HG02623 (cell line): Measurements from ENCODE around the gene SLC47A2.
"Not testable (repeated sequence)": the region's sequence is repeated elsewhere in the genome, so short reads cannot be mapped to it uniquely, and the experiment has no call there.

Experiments used
- ATAC-seq: cut with Tn5 transposase; IDR thresholded peaks from one replicate; pipeline ENCODE4 v1.9.1; 2021; ENCODE audit warnings: moderate library complexity; ENCODE audit not compliant: unreplicated experiment

The SLC47A2 gene, protein sequence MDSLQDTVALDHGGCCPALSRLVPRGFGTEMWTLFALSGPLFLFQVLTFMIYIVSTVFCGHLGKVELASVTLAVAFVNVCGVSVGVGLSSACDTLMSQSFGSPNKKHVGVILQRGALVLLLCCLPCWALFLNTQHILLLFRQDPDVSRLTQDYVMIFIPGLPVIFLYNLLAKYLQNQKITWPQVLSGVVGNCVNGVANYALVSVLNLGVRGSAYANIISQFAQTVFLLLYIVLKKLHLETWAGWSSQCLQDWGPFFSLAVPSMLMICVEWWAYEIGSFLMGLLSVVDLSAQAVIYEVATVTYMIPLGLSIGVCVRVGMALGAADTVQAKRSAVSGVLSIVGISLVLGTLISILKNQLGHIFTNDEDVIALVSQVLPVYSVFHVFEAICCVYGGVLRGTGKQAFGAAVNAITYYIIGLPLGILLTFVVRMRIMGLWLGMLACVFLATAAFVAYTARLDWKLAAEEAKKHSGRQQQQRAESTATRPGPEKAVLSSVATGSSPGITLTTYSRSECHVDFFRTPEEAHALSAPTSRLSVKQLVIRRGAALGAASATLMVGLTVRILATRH

GRCh38 chr17:19716108-19717030 lies at the start of gene SLC47A2:
TSS of gene SLC47A2 (minus strand) at chr17:19716584. CDS start at chr17:19716555, 29 bp downstream.
- ATAC-seq = no peak

DNA sequence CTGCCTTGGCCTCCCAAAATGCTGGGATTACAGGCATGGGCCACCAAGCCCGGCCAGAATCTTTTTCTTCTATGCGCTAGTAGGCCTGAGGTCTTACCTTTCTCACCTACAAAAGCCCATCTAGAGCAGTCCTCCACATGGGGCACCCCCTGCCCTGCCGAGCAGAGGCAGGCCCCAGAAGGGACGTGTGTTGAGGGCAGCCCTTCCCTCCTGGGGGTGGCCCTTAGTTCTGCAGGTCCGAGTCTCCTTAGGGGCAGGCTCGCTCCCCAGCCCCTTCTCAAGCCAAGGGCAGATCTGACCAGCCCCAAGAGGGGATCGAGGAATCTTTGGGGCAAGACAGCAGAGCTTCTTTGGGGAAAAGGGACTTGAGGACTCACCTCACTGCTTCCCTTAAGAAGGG lies 49.6 kb upstream of the SLC47A2 start:
- ATAC-seq = no peak

DNA sequence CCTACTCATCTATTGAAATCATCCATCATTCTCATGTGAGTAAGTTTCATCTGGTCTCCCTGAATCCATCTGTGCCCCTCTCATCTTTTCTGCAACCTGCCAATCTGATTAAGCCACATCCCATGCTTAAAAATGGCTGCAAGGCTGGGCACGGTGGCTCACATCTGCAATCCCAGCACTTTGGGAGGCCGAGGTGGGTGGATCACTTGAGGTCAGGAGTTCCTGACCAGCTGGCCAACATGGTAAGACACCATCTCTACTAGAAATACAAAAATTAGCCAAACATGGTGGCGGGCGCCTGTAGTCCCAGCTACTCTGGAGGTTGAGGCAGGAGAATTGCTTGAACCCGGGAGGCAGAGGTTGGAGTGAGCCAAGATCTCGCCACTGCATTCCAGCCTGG lies 47.6 kb upstream of the SLC47A2 start:
- not testable (repeated sequence) for ATAC-seq

DNA sequence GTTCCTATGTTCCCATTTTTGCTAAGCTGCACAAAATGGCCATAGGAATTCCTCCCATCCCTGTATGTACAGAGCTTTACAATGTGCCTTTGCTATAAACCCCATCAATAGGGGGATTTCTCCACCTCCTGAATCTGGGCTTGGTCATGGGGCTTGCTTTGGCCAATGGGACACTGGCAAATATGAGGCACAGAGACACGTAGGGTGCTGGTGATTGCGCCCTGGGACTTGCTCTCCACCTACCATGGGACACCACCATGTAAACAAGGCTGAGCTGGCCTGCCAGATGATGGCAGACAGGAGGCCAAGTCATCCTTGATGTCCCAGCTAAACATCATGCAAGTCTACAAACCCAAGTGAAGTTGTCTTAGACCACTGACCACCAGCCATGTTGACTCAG lies 47.0 kb upstream of the SLC47A2 start:
- ATAC-seq = no peak

- no peak for ATAC-seq
These were observed 46.2 kb upstream of the SLC47A2 start for GRCh38 chr17:19762515-19762961.

- ATAC-seq = no peak
These were observed 44.4 kb upstream of the SLC47A2 start for GRCh38 chr17:19760746-19761145.

GRCh38 chr17:19759568-19760549 lies 43.5 kb upstream of the SLC47A2 start:
- no peak for ATAC-seq

- no peak for ATAC-seq
These were observed 41.3 kb upstream of the SLC47A2 start for GRCh38 chr17:19757536-19758180.

DNA sequence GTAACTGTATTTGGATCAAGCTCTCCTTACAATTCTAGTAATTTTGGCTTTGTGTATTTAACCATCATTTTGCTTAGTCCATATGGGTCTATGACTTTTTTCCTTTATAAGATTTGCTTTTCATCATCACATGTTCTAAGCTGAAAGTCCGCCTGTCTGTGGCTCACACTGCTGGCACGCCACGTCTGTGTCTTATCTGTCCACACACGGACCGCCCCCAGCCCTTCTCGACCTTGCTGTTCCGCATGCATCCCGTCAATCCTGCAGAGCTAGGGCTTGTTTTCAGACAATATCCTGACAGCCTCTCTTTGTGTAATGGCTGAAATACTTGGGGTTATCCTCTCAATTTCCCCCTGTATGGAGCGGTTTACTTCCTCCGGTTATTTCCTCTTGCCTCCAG lies 40.2 kb upstream of the SLC47A2 start:
- ATAC-seq = no peak

GRCh38 chr17:19755821-19756510 lies 39.6 kb upstream of the SLC47A2 start:
- no peak for ATAC-seq

- no peak for ATAC-seq
These were observed 39.0 kb upstream of the SLC47A2 start for GRCh38 chr17:19755392-19755791.

GRCh38 chr17:19753661-19754463 lies 37.5 kb upstream of the SLC47A2 start:
- no peak for ATAC-seq

DNA sequence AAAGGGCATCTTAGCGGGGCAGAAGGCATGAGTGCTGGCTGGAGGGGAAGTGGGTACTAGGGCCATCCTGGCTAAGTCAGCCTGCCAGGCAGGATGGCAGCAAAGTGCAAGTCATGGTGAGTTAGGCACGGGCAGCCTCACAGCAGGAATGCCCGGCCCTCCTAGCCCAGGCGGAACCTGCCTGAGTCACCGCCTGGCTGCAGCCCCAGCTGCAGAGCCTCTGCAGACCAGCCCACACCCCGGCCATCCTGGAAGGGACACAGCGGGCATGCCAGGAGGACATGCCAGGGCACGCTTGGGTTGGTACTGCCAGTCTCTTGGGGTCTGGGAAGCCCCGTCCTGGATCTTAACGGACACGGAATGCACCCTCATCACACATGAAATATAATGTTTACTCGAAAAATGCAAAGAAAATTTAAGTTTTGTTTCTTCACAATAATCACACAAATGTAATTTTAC lies 36.7 kb upstream of the SLC47A2 start:
- no peak for ATAC-seq

- ATAC-seq = no peak
These were observed 36.0 kb upstream of the SLC47A2 start for GRCh38 chr17:19752216-19753050.

DNA sequence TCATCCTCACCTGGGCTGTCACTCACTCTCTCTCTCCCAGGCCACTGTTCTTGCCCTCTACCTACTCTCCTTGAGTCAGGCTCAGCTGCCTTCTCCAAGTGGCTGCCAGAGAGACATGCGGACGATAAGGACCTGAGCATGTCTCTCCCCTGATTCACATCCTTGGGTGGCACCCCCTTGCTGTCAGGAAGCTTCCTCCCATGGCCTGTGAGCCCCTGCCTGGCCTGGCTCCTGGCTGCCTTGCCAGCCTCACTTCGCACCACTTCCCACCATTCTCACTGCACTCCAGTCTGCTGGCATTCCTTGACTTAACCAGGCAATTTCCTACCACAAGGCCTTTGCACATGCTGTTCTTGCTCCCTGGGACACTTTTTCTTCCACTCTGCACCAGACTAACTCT lies 34.5 kb upstream of the SLC47A2 start:
- no peak for ATAC-seq

DNA sequence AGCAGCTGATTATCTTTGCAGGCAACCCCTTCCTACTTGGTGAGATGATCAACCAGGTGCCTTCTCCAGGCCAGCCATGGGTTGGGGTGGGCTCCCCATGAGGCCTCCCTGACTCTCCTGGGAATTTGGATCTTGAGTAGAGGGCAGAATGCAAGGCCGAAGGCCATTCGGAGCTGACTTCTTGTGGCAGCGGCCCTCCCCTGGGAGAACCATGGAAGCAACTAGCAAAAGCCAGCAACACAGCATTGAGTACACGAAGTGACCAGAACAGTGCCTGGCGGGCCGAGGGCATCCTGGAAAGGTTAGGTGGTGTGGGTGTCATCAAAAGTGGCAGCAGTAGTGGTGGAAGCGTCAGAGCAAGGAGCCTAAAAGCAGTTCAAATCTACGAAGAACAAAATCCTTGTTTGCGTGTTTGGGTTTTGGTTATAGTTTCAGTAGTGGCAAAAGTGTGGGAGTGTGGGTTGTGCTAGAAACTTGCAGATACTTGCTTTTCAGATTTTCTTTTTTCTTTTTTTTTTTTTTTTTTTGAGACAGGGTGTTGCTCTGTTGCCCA lies 33.7 kb upstream of the SLC47A2 start:
- ATAC-seq = no peak

DNA sequence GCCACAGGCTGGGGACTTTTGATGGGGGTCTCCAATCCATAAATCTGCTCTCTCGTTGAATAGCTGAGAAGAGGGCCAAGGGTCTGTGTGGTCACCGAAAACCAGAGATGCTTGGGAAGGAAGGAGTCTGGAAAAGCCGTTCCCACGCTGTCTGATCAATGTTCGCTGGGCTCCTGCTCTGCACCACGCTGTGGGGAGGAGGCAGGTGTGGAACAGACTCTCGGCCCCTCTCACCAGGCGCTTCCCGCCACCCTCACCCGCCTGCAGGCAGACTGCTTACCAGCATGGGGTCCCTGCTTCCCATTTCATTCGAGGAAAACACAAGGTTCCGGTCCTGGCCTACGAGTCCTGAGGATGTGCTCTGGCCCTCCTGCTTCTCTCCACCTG lies 32.4 kb upstream of the SLC47A2 start:
- ATAC-seq = no peak
